Stimulated activated CD8-positive, alpha-beta memory T cell treated with anti-CD3 and anti-CD28 coated beads, Interleukin-2, amount 100 ng/mL, for 1 hour (primary cell): Measurements from ENCODE around the gene TBXT.
"Not testable (repeated sequence)": the region's sequence is repeated elsewhere in the genome, so short reads cannot be mapped to it uniquely, and the experiment has no call there.

ENCODE experiments used
- DNase-seq, 2 donors: peaks; one replicate each; pipeline ENCODE4 v3.0.0-alpha.2; 2020; ENCODE audit warnings: low read depth in 2 of 2

The TBXT gene

GRCh38 chr6:166167801-166168615 lies at the start of gene TBXT:
Gene TBXT, minus strand, starts transcription at chr6:166167851. Its CDS starts 260 bp downstream, at chr6:166167591.
- no peak for DNase-seq

- no peak for DNase-seq
Measured at GRCh38 chr6:166207284-166207561, 39.6 kb upstream of the TBXT start.

- no peak for DNase-seq
Measured at GRCh38 chr6:166206510-166207283, 39.0 kb upstream of the TBXT start.

GRCh38 chr6:166206066-166206465 lies 38.4 kb upstream of the TBXT start:
- DNase-seq, result no peak

- DNase-seq, result no peak
Measured at GRCh38 chr6:166204852-166205650, 37.4 kb upstream of the TBXT start.

GRCh38 chr6:166203641-166204222 lies 36.1 kb upstream of the TBXT start:
- DNase-seq, result no peak

- no peak for DNase-seq
Measured at GRCh38 chr6:166203003-166203640, 35.5 kb upstream of the TBXT start.

GRCh38 chr6:166202321-166202733 lies 34.7 kb upstream of the TBXT start:
- DNase-seq, result no peak

- no peak for DNase-seq
Measured at GRCh38 chr6:166201878-166202277, 34.2 kb upstream of the TBXT start.

GRCh38 chr6:166197361-166197760 lies 29.7 kb upstream of the TBXT start:
- DNase-seq, result no peak

GRCh38 chr6:166195860-166196238 lies 28.2 kb upstream of the TBXT start:
- no peak for DNase-seq

- DNase-seq, result no peak
Measured at GRCh38 chr6:166194914-166195859, 27.5 kb upstream of the TBXT start.

- DNase-seq, result no peak
Measured at GRCh38 chr6:166192557-166192956, 24.9 kb upstream of the TBXT start.

- DNase-seq, result no peak
Measured at GRCh38 chr6:166192136-166192535, 24.5 kb upstream of the TBXT start.

- DNase-seq, result no peak
Measured at GRCh38 chr6:166179704-166180103, 12.1 kb upstream of the TBXT start.

- DNase-seq, result no peak
Measured at GRCh38 chr6:166176106-166176505, 8.5 kb upstream of the TBXT start.

GRCh38 chr6:166175093-166175492 lies 7.4 kb upstream of the TBXT start:
- DNase-seq, result not testable (repeated sequence)

GRCh38 chr6:166174031-166174430 lies 6.4 kb upstream of the TBXT start:
- DNase-seq, result no peak

- DNase-seq, result no peak
Measured at GRCh38 chr6:166173281-166173951, 5.8 kb upstream of the TBXT start.

GRCh38 chr6:166172546-166172945 lies 4.9 kb upstream of the TBXT start:
- no peak for DNase-seq
